GM10266 (cell line): ENCODE measurements around the gene EPHA7.

Experiments
- DNase-seq: peaks from one replicate; pipeline ENCODE4 v3.0.0; 2012; ENCODE audit errors: extremely low spot score
- TF ChIP-seq, protein P1 (sequence below): IDR thresholded peaks from 2 replicates; pipeline ENCODE4 v1.5.1; 2012; ENCODE audit warnings: mild to moderate bottlenecking, low read depth; ENCODE audit not compliant: control insufficient read depth, insufficient read depth; ENCODE audit errors: missing control alignments

The EPHA7 gene

DNA sequence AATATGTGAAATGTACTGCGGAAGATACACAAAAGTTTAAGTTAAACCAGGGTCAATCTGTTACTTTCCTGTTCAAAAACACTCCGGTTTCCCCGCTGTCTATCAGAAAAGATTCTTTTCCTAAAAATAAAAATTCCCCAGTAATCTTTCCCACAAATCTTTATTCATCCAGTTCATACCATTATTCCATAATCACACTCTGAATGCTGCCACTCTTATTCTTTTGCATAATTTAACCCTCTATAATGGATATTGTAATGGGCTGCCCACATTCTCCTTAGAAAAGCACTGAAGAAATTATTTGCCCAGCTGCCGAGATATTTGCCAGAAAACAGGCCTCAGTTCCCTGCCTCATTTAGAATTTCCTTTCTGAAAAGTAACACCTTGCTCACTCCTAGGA is 68.6 kb downstream of the EPHA7 start:
- TF ChIP-seq, protein P1, sequence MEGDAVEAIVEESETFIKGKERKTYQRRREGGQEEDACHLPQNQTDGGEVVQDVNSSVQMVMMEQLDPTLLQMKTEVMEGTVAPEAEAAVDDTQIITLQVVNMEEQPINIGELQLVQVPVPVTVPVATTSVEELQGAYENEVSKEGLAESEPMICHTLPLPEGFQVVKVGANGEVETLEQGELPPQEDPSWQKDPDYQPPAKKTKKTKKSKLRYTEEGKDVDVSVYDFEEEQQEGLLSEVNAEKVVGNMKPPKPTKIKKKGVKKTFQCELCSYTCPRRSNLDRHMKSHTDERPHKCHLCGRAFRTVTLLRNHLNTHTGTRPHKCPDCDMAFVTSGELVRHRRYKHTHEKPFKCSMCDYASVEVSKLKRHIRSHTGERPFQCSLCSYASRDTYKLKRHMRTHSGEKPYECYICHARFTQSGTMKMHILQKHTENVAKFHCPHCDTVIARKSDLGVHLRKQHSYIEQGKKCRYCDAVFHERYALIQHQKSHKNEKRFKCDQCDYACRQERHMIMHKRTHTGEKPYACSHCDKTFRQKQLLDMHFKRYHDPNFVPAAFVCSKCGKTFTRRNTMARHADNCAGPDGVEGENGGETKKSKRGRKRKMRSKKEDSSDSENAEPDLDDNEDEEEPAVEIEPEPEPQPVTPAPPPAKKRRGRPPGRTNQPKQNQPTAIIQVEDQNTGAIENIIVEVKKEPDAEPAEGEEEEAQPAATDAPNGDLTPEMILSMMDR = no peak
- no peak for DNase-seq

DNA sequence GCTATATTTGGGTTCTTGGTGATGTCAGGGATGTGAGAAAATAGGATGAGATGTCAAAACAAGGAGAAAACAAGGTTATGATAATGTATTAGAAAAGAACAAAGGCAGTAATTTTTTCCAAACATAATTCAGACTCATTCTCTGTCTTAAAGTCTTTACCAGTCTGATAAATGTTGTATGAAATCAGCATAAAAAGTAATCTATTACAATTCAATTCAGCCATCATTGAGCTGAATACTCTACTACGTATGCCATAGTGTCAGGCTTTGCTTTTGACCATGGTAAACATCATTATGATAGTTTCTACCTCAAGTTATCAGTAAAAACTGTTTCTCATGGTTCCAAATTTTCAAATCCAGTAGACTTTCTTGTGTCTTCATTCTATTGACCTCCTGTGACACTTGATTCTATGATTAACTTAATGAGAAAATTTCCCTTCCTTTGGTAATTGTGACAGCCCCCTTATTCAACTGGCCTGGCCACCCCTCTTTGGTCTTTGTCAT is 75.0 kb downstream of the EPHA7 start:
- no peak for DNase-seq
- TF ChIP-seq, protein P1 = no peak

DNA sequence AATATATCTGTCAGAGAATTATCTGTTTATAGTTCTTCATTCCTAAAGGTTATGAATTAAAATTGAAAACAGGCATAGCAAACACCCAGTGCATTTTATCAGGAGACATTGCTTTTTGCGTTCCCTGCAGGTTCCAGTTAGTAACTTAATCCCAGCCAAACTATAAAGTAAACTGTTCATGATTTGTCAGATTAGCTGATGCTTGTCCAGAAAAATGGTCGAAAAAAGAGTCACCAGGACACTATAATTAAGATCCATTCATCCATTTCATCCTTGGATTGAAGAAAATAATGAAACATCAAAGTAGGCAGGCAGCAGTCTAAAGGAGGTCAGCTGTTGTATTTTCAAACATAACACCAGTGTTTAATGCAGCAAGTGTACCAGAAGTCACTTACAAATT is 75.9 kb downstream of the EPHA7 start:
- TF ChIP-seq, protein P1 = no peak
- DNase-seq = no peak

DNA sequence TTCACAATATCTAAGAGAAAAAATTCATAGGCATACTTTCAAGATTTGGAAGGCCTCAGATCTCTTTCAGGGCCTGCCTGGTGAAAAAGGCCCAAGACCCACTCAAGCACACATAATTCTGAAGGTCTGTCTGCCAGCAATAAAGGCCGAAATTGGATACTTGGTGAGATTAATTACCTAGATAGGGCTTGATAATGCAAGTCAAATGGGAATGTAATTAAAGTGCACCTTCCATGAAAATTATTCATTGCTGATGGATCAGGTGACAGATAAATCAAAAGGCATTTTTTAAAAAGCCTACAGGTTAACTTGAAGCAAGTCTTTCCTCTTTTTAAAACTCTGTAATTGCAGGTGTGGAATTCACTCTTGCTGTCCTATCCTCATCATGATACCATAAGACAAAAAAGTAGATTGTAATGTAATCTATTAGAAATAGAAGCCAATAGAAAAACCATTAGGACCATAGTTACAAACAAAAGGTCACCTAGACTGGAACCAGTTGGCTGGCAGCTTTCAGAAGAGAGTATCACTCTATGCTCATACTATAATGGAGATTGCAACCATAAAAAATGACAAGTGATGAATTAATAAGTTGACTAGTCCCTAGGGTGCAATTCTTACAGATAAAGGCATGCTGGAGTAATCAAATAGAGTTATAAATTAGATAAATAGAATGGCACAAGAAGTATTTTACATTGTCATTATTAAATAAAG is 77.3 kb downstream of the EPHA7 start:
- TF ChIP-seq, protein P1 = no peak
- no peak for DNase-seq

DNA sequence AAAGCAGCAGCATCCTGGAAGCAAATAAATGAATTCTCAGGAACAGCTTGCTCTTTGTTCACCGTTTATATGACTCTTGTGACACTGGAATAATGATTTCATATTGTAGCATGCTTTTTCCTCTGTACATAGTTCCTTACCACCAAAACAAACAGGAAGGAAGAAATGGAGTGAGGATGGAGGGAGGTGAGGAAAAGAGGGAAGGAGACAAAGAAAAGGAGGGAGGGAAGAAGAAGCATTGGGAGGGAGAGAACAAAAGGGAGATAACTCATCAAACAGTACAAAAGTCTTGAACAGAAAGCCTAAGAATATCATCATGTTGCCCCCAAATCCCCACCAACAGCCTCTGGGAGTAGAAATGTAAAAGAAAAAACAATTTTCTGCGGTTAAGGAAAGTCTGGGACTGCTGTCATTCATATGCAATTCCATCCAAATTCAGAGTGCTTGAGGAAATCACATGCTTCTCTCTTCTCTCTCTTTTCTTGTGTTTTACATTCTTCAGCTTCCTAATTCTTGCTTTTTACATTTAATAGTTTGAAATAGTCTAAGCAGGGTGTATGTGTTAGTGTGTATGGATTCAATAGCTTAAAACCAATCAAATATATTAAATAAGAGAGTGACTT is 81.5 kb downstream of the EPHA7 start:
- TF ChIP-seq, protein P1 = no peak
- no peak for DNase-seq

DNA sequence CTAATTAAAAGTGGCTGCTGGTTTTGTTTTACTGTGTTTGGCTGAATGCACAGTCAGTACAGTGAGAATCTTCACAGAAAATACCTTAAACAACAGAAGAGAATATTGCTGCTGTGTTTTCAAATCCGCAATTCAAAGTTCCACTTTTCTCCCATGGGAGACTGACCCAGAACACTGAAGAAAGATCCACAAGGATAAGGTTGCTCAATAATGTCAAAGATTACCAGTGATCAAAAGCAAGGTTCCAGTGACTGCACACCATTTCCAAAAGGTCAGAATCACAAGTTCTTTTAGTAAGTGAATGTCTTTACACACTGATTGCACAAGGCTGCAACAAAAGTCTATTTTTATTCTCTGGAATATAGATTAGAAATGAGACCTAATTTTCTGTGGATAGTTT is 82.3 kb downstream of the EPHA7 start:
- TF ChIP-seq, protein P1 = no peak
- no peak for DNase-seq
